ENCODE results near the gene LDHA.
"Not testable (repeated sequence)": the region's sequence is repeated elsewhere in the genome, so short reads cannot be mapped to it uniquely, and the experiment has no call there.

LDHA gene

DNA sequence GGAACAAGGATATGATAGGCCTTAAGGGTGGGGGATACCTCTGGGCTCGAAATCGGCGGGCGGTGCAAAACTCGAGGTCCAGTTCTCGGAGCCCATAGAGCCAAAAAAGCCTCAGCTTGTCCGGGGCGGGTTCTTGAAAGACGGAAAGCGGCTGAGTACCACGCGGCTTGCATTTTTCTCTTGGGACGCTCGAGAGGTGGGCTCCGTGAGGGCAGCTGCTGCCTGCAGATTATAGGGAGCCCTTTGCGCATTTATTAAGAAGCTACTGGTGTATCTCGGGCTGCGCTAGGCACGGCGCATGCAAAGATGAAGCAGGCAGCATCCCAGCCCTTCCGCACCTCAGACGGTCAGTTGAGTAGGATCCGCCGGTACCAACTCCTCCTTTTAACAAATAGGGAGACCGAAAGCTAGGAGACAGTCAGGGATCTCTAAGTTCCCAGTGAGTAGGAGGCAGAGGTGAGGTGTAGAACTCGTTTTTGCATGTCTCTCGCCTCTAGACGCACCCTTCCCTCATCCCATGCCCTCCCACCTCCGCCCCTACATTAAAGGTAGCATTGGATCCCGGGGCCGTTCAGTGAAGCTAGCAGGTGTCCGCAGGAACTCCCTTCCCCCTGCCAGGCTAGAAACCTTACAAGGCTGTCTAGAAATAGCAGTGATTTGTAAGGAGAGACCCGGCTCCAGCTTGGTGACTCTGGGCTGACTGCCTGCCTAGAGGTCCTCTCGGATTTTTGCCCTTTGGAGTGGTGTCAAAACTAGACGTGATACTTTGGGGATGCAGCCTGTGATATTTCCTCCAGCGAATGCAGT is 768 bp downstream of the LDHA start:
- no peak for DNase-seq

DNA sequence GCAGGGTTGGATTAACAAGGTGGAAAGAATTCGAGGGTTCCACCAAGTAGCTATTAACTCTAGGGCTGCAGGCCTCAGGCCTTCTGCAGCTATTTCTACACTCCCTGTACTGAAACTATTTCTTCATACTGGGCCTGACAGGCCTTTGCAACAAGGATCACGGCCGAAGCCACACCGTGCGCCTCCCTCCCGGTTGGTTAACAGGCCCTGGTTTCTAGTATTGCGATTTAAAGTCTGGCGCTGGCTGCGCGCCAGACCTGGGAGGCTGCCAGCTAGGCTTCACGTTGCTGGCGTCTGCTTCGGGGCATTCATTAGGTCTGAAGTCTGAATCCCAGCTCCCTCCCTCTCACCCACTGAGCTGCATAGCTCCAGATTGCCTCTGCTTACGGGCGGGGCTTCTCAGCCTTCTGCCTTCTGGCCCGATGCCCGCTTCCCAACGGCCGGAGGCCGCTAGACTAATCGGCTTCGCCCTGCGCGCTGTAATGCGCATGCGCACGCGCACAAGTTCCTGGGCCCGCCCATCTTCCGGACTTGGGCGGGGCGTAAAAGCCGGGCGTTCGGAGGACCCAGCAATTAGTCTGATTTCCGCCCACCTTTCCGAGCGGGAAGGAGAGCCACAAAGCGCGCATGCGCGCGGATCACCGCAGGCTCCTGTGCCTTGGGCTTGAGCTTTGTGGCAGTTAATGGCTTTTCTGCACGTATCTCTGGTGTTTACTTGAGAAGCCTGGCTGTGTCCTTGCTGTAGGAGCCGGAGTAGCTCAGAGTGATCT is 1.6 kb downstream of the LDHA start:
- DNase-seq = peak; percentile 93

- no peak for DNase-seq
These were observed 3.6 kb downstream of the LDHA start for GRCh38 chr11:18397921-18398320.

- DNase-seq = not testable (repeated sequence)
These were observed 6.7 kb downstream of the LDHA start for GRCh38 chr11:18401077-18401476.

DNA sequence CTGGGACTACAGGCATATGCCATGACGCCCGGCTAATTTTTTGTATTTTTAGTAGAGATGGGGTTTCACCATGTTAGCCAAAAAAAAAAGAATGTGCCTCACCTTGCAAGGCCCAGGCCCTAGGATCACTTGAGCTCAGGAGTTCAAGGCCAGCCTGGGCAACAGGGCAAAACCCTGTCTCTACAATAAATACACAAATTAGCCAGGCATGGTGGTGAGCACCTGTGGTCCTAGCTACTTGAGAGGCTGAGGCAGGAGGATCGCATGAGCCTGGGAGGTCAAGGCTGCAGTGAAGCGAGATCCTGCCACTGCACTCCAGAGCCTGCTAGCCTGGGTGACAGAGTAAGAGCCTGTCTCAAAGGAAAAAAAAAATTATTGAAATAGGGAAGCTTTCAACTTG is 9.7 kb downstream of the LDHA start:
- no peak for DNase-seq

GRCh38 chr11:18407400-18407799 is 13.0 kb downstream of the LDHA start:
- not testable (repeated sequence) for DNase-seq

DNA sequence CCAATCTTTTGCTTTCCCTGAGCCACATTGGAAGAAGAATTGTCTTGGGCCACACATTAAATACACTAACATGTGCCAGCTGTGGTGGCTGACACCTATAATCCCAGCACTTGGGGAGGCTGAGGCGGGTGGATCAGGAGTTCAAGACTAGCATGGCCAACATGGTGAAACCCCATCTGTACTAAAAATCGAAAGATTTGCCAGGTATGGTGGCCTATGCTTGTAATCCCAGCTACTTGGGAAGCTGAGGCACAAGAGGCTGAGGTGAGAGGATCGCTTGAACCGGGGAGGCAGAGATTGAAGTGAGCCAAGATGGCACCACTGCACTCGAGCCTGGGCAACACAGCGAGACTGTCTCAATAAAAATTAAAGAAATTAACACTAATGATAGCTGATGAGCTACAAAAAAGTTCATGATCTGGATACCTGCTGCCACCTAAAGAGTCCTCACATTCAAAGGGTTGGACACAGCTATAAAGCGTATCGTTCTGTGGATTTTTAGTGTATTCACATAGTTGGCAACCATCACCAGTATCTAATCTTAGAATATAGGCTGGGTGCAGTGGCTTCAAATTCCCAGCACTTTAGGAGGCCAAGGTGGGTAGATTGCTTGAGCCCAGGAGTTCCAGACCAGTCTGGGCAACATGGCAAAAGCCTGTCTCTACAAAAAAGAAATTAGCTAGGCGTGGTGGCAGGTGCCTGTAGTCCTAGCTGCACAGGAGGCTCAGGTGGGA is 14.4 kb downstream of the LDHA start:
- DNase-seq = no peak

- DNase-seq = no peak
These were observed 22.1 kb downstream of the LDHA start for GRCh38 chr11:18416459-18416858.

- no peak for DNase-seq
These were observed 24.7 kb downstream of the LDHA start for GRCh38 chr11:18419040-18419439.

DNA sequence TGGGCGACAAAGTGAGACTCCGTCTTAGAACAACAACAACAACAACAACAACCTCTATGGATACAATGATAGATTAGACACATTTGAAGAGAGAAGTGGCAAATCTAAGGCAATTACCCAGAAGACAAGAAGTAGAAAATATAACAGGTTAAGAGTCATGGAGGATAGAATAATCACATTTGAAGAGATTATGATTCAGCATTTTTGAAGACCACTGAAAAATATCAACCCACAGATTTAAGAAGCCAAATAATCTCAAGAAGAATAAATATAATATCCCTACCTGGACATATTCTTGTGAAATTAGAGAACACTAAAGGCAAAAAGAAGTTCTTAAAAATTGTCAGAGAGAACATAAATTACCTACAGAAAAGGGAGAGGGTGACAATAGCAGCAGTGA is 25.7 kb downstream of the LDHA start:
- no peak for DNase-seq

GRCh38 chr11:18427240-18427639 is 32.9 kb downstream of the LDHA start:
- DNase-seq = no peak

DNA sequence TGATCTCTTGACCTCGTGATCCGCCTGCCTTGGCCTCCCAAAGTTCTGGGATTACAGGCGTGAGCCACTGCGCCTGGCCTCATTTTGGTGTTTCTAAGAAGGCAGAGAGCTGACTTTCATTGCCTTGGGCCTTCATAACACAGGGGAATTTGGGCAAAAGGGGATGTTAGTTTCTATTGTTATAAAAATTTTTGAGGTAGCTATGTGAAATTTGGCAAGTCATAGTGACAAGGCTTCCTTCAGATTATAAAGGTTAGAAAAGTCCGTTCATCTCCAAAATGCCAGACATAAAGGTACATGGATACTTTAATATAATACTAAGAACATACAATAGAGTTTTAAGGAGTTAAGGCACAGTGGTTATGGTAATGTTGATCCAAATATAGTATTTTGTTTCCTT is 35.0 kb downstream of the LDHA start:
- DNase-seq = no peak

DNA sequence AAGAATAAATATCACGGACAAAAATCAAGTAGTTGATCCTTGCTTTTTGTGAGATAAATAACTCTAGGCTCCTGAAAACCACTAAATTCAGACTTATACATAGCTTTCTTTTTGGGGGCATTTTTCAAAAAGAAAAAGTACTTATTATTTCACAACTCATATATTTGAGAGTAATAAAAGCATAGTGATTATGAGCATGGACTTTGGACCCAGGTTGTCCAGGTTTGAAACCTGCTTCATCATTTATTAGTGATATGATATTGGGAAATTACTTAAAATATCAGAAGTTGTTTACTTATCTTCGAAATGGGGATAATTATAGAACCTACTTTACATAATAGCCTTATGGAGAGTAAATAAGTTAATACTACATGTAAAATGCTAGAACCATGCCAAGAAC is 44.3 kb downstream of the LDHA start:
- no peak for DNase-seq

GRCh38 chr11:18449251-18449650 is 54.9 kb downstream of the LDHA start:
- DNase-seq = no peak

DNA sequence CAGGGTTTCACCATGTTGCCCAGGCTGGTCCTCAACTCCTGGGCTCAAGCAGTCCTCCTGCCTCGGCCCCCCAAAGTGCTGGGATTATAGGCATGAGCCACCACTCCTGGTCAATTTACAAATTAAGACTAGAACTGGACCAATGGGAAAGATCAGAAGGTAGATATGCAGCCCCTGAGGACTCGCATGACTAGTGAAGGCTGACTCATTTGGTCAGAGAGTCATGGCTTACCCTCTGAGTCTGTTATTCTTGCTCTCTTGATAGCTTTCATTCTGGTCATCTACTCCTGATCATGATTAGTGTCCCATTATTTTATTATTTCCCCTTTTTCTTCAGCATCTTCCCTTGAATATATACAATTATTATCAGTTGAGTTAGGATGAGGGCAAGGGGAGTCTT is 58.6 kb downstream of the LDHA start:
- DNase-seq = no peak

GRCh38 chr11:18455686-18456372 is 61.5 kb downstream of the LDHA start, which contains the start of gene LDHAL6A:
TSS of gene LDHAL6A (plus strand) at chr11:18455856. CDS start at chr11:18456681, 825 bp downstream.
- DNase-seq = no peak

- DNase-seq = no peak
These were observed 63.1 kb downstream of the LDHA start for GRCh38 chr11:18457450-18457849.

All from NCI-H2081 treated with DMSO at 0.1 percent for 48 hours (cell line).